Right lobe of liver (tissue), 6 donors: Measurements from ENCODE around the gene DIPK2A. TPM values are rescaled to one million over a fixed set of nuclear protein-coding genes. Genes with fewer than 3 reads are reported as not detected.
A peak's percentile ranks its signal among the peaks of the same experiment; 100 is the strongest.

Source experiments
- ATAC-seq, 4 donors: fragments of 200-7000 bp; cut with Tn5 transposase; one replicate each; pipeline ENCODE4 v1.9.1; 2020; ENCODE audit warnings: mild to moderate bottlenecking in 4 of 4, moderate library complexity in 4 of 4
- DNase-seq, 3 donors: peaks; one replicate each; pipeline ENCODE4 v3.0.0-alpha.2; 2020
- H3K27ac ChIP-seq, 3 donors: fragments of 200-600 bp; one replicate each; pipeline ENCODE4 v1.8.0; 2022
- H3K27me3 ChIP-seq, 2 donors: fragments of 200-600 bp; one replicate each; pipeline ENCODE4 v1.8.0; 2022
- H3K36me3 ChIP-seq, 4 donors: fragments of 200-600 bp; sonication (generic) in 1 of 4; one replicate each; pipeline versions ENCODE4 v1.5.1 to v1.8.0; 2017 to 2022; ENCODE audit warnings: control low read depth in 1 of 4
- H3K4me1 ChIP-seq, 4 donors: fragments of 200-600 bp; sonication (generic) in 1 of 4; one replicate each; pipeline versions ENCODE4 v1.5.1 to v1.8.0; 2017 to 2022; ENCODE audit warnings: control low read depth in 1 of 4
- H3K4me3 ChIP-seq, 3 donors: fragments of 200-600 bp; one replicate each; pipeline ENCODE4 v1.8.0; 2022
- H3K9me3 ChIP-seq, 4 donors: fragments of 200-600 bp; sonication (generic) in 1 of 4; one replicate each; pipeline versions ENCODE4 v1.5.1 to v1.8.0; 2017 to 2022; ENCODE audit warnings: control low read depth in 1 of 4
- POLR2A ChIP-seq: fragments of 450-650 bp; IDR thresholded peaks from one replicate; pipeline ENCODE4 v1.6.1; 2017; ENCODE audit warnings: antibody characterized with exemption, mild to moderate bottlenecking
- WGBS: methylation state at CpG from one replicate; pipeline ENCODE4 v1.1.6; 2018; ENCODE audit warnings: low coverage, low lambda C conversion rate; ENCODE audit not compliant: insufficient coverage; ENCODE audit errors: missing lambda C conversion rate; 5-methylcytosine and 5-hydroxymethylcytosine counted together
- intact Hi-C, 2 donors: fragments of 100-400 bp; cut with DNase I; formaldehyde crosslinking; loops; one replicate each; pipeline versions ENCODE4 v1.11.2 to v1.14.1; 2022
- total RNA-seq, 6 experiments: library from RNA; depleted of rRNA in 2 of 6; stranded (reverse); fragments of >200 nt in 2 of 6; fragmentation: NEBNext Ultra II Directional in 3 of 6; extraction: Animal tissue kit (Norgen Biotek cat#: 25700) in 3 of 6; gene quantifications; one replicate each; pipeline versions ENCODE4 v1.1.0 to v1.2.4, GENCODE V29; 2016 to 2023
- TF ChIP-seq, protein P1 (sequence below), 4 donors: fragments of 200-600 bp in 3 of 4; fragments of 450-650 bp in 1 of 4; IDR thresholded peaks; one replicate each; pipeline versions ENCODE4 v1.5.1 to v1.8.0; 2016 to 2022; ENCODE audit warnings: antibody characterized with exemption in 4 of 4, mild to moderate bottlenecking in 2 of 4
- donor health status: DM: no; HTN: yes; CAD: no.
- donor health status: DM: no; HTN: no; CAD: no.
- donor health status: DM: no; HTN: no; CAD: no.
- donor health status: DM: no; HTN: yes; CAD: no.
- donor health status: DM: no; HTN: yes; CAD: no.

DIPK2A gene
- total RNA-seq, 6 experiments from 2014 or later: 5.4 to 16.6 (median 14.5) TPM

DNA sequence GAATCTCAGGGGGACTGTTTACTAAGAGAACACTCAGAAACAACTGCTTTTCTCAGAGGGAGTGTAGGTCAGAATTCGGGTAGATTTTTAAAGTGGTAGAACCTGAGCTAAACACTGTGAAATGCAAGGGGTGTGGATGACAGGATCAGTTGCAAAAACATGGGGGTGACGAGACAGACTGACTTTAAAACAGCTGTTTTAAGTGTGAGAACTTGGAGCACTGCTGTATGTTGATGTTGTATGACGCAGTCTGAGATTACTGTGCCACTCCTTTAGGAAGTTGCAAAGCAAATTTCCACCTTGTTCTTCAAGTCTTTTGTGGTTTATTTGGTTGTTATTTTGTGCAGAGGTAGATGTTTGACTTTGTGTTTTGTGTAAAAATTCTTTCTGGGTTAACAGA lies 36.8 kb upstream of the DIPK2A start:
- WGBS: 53% methylated on average over 3 of the region's 3 CpGs
- Histone ChIP-seq H3K4me3 (no peak overlapping the region), H3K27me3 (peaks cover 0 to 3% of the 10 kb centered on the region in 2 donors), H3K4me1 (no peaks in the 10 kb centered on the region), H3K9me3 (no peaks in the 10 kb centered on the region), H3K27ac (no peak overlapping the region), H3K36me3 (no peaks in the 10 kb centered on the region)
- TF ChIP-seq, protein P1, sequence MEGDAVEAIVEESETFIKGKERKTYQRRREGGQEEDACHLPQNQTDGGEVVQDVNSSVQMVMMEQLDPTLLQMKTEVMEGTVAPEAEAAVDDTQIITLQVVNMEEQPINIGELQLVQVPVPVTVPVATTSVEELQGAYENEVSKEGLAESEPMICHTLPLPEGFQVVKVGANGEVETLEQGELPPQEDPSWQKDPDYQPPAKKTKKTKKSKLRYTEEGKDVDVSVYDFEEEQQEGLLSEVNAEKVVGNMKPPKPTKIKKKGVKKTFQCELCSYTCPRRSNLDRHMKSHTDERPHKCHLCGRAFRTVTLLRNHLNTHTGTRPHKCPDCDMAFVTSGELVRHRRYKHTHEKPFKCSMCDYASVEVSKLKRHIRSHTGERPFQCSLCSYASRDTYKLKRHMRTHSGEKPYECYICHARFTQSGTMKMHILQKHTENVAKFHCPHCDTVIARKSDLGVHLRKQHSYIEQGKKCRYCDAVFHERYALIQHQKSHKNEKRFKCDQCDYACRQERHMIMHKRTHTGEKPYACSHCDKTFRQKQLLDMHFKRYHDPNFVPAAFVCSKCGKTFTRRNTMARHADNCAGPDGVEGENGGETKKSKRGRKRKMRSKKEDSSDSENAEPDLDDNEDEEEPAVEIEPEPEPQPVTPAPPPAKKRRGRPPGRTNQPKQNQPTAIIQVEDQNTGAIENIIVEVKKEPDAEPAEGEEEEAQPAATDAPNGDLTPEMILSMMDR (IDR thresholded peaks at IDR 0.05): no peak
- no peak for TF ChIP-seq POLR2A
- no peak for ATAC-seq
- DNase-seq: no peak
- intact Hi-C loops: no loop called here

DNA sequence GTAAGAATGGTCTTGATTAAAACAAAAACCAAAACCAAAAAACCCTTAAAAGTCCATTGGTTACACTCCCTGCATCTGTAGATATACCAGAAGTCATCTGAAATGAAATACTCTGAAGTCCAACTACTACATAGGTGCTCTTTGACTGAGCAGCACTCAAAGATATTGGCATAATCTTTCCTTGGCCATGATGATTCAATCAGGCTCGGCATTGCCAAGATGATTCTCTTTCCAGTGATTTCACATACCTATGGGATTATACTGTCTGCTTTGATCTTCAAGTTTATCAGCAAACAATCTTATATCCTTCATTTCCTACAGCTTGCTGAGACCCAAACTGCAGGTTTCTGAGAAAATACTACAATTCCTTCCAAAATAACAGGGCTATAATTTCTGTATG lies 35.9 kb upstream of the DIPK2A start:
- no peak for TF ChIP-seq POLR2A
- TF ChIP-seq, protein P1 (IDR thresholded peaks at IDR 0.05): no peak
- 38% methylated on average over 1 of the region's 1 CpG for WGBS
- no peaks in the 10 kb centered on the region for H3K9me3 ChIP-seq
- ATAC-seq (no peak), DNase-seq (no peak)
- H3K4me1 ChIP-seq: no peaks in the 10 kb centered on the region
- no peak overlapping the region for H3K27ac ChIP-seq
- intact Hi-C loops: no loop called here
- no peaks in the 10 kb centered on the region for H3K36me3 ChIP-seq
- peaks cover 0 to 3% of the 10 kb centered on the region in 2 donors for H3K27me3 ChIP-seq
- no peak overlapping the region for H3K4me3 ChIP-seq

DNA sequence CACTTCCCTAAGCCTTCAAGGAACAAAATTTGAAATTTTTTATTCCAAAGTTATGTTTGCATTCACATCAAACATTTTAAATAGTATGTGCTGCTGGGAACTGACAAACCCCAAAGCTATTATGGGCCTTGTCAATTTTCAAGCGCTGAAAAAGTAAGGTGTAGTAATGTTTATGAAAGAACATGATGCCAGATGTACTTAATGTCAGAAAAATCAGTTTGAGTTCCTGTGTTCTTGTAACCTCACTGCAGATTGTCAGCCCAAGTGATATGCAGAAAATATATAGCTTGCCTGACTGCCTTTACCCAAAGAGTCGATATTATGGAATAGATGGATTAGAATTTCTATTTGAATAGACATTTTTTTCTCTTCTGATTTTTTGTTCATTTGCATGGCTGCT lies 20.8 kb upstream of the DIPK2A start:
- WGBS: 72% methylated on average over 2 of the region's 2 CpGs
- Histone ChIP-seq H3K36me3 (no peaks in the 10 kb centered on the region), H3K4me1 (no peaks in the 10 kb centered on the region), H3K27me3 (no peaks in the 10 kb centered on the region), H3K27ac (no peak overlapping the region), H3K9me3 (no peaks in the 10 kb centered on the region), H3K4me3 (no peak overlapping the region)
- no peak for DNase-seq
- intact Hi-C loops: no loop called here
- no peak for TF ChIP-seq POLR2A
- TF ChIP-seq, protein P1 (IDR thresholded peaks at IDR 0.05): no peak
- ATAC-seq: no peak

DNA sequence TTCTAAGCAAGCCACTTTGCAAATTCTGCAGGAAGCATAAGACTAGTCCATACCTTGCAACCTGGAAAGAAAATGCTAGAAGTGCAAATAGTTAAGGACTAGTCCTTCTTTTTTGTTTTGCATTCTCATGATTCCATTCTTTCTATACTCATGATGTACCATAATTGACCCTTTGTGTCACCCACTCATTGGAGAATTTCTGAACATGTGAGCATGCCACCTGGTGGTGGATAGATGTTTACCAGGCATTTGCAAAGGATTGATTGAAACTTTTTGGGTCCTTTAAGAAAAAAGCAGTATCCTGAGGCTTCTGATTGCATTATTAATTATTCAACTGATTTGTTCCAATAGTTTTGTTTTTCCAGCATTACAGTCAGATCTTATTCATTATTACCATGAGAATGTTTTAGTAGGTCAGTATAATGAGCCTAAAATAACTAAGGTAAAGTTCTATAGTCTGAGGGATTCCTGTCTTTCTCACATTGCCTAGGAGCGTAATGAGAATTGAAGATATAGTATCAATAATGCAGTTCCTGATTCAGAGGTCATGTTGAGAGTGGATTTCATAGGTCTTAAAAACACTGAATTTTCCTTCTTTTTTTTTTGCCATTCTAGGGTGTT lies 20.2 kb upstream of the DIPK2A start:
- H3K27me3 ChIP-seq: no peaks in the 10 kb centered on the region
- no peaks in the 10 kb centered on the region for H3K36me3 ChIP-seq
- no peaks in the 10 kb centered on the region for H3K4me1 ChIP-seq
- no peak for DNase-seq
- TF ChIP-seq, protein P1 (IDR thresholded peaks at IDR 0.05): peak; percentile 57 to 70 (median 66)
- no peak for TF ChIP-seq POLR2A
- H3K27ac ChIP-seq: no peak overlapping the region
- no peaks in the 10 kb centered on the region for H3K9me3 ChIP-seq
- ATAC-seq: peak in 3 of 4 donors; percentile 44 to 66 (median 50)
- H3K4me3 ChIP-seq: no peak overlapping the region
- intact Hi-C loops: no loop called here
- 88% methylated on average over 1 of the region's 1 CpG for WGBS
